SU-DHL-6 (cell line): ENCODE results near the gene IL4I1.

Experiments
- H2AFZ ChIP-seq: fragments of 200-600 bp; sonication (generic); 2 replicates; pipeline ENCODE4 v1.6.1; 2014; ENCODE audit warnings: low read depth, mild to moderate bottlenecking, moderate library complexity, mixed read lengths, antibody characterized with exemption, low read length; ENCODE audit not compliant: severe bottlenecking
- H3F3A ChIP-seq: fragments of 200-600 bp; shearing (Covaris generic); 2 replicates; pipeline ENCODE4 v1.6.0; 2016; ENCODE audit warnings: antibody characterized with exemption, mild to moderate bottlenecking; ENCODE audit not compliant: insufficient read depth
- H3K27ac ChIP-seq: fragments of 200-600 bp; sonication (generic); 2 replicates; pipeline ENCODE4 v1.5.1; 2016; ENCODE audit warnings: low read depth, mild to moderate bottlenecking, low read length, moderate library complexity, mixed read lengths
- H3K27me3 ChIP-seq: fragments of 200-600 bp; sonication (generic), shearing (Covaris generic); 2 replicates; pipeline ENCODE4 v1.6.0; 2014; ENCODE audit warnings: mild to moderate bottlenecking, low read length
- H3K36me3 ChIP-seq: fragments of 200-600 bp; sonication (generic); 2 replicates; pipeline ENCODE4 v1.6.1; 2014; ENCODE audit warnings: mild to moderate bottlenecking, low read length, mixed read lengths
- H3K4me2 ChIP-seq: fragments of 300-600, 200-600 bp; shearing (Covaris generic), sonication (generic); 2 replicates; pipeline ENCODE4 v1.6.0; 2014; ENCODE audit warnings: low read length, low read depth, mild to moderate bottlenecking; ENCODE audit not compliant: poor library complexity, severe bottlenecking
- H3K4me3 ChIP-seq: fragments of 200-600 bp; sonication (generic); 2 replicates; pipeline ENCODE4 v1.5.1; 2014; ENCODE audit warnings: antibody characterized with exemption, low read length, mild to moderate bottlenecking, mixed read lengths; ENCODE audit not compliant: insufficient read depth, poor library complexity, severe bottlenecking
- H3K79me2 ChIP-seq: fragments of 200-600 bp; sonication (generic); 2 replicates; pipeline ENCODE4 v1.6.1; 2014; ENCODE audit warnings: mild to moderate bottlenecking, low read length, moderate library complexity; ENCODE audit not compliant: insufficient read depth
- H3K9ac ChIP-seq: fragments of 200-600 bp; sonication (generic); 2 replicates; pipeline ENCODE4 v1.7.0; 2014; ENCODE audit warnings: mild to moderate bottlenecking, low read length
- H3K9me2 ChIP-seq: fragments of 200-600 bp; sonication (generic); replicated peaks from 2 replicates; pipeline ENCODE4 v1.6.1; 2014; ENCODE audit warnings: low read length; ENCODE audit not compliant: insufficient read depth
- H3K9me3 ChIP-seq: fragments of 200-600 bp; sonication (generic); 2 replicates; pipeline ENCODE4 v1.6.1; 2014; ENCODE audit warnings: low read length, mixed read lengths; ENCODE audit not compliant: insufficient read depth
- H4K20me1 ChIP-seq: fragments of 200-600 bp; sonication (generic); 2 replicates; pipeline ENCODE4 v1.6.1; 2014; ENCODE audit warnings: low read depth, mild to moderate bottlenecking, antibody characterized with exemption, low read length, moderate library complexity, mixed read lengths
- CTCF ChIP-seq: fragments of 200-600 bp; sonication (generic); IDR thresholded peaks from one replicate; pipeline ENCODE4 v1.5.1; 2017; ENCODE audit warnings: antibody characterized with exemption, mild to moderate bottlenecking, low read length, moderate library complexity; ENCODE audit not compliant: insufficient read depth, poor library complexity, severe bottlenecking
- EZH2phosphoT487 ChIP-seq: fragments of 200-600 bp; sonication (generic), shearing (Covaris generic); conservative IDR thresholded peaks from 2 replicates; pipeline ENCODE4 v1.6.1; 2018; ENCODE audit warnings: mild to moderate bottlenecking, antibody characterized with exemption, low read length, moderate library complexity, mixed read lengths

The IL4I1 gene

GRCh38 chr19:49870309-49870901, 26.3 kb downstream of the IL4I1 start:
- peak overlapping the region; percentile 68 for H3K9ac ChIP-seq
- 0 out of 2 replicates have a peak, but pooled peaks cover 4% of the 10 kb centered on the region for H3K9me3 ChIP-seq
- H4K20me1 ChIP-seq: no peaks in the 10 kb centered on the region
- H3K27me3 ChIP-seq: no peaks in the 10 kb centered on the region
- H3K27ac ChIP-seq: peak overlapping the region; percentile 63
- H3K4me3 ChIP-seq: peak overlapping the region; percentile 70
- TF ChIP-seq CTCF: no peak
- no peak for TF ChIP-seq EZH2phosphoT487
- peaks cover 16% of the 10 kb centered on the region for H3K79me2 ChIP-seq
- H3K4me2 ChIP-seq: peak overlapping the region; percentile 66
- H3K36me3 ChIP-seq: no peaks in the 10 kb centered on the region
- H3K9me2 ChIP-seq: no peaks in the 10 kb centered on the region
- peaks cover 20% of the 10 kb centered on the region; the same call in 1 of the 2 replicates for H3F3A ChIP-seq
- H2AFZ ChIP-seq: no peak overlapping the region

DNA sequence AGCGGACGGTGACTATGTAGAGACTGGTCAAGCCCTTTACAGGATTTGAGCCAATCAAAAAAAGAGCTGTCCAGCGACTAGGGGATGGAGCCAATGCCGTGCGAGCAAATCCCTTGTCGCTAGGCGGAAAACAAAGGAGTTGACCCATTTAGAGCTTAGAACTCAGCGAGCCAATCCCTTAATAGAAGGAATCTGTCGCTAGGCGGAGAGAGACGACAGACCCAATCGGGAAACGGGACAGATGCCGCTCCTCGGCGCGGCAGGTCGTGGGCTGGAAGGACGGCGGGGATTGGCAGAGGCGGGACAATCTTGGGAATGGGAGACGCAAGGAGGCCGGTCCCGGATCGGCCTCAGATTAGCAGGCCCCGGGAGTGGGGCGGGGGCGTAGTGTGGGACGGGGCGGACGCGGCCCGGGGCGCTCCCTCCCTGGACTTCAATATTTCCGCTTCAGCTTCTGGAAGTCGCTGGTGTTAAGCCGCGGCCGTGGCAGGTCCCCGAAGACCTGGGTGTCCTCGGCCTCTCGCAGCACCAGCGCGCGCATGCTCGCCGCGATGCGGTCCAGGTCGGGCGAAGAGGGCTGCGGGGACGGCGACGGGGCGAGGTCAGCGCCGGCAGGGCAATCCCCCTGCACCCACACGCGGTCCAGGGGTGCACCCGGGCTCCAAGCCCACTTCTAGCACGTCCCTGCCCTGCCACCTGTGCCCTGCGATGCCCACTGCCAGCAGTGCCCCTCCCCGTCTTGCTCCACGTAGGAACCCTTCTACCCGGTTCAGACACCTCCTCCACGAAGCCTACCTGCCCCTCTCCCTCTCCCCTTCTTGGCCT, 27.0 kb downstream of the IL4I1 start:
- no peaks in the 10 kb centered on the region for H3K9me2 ChIP-seq
- peak overlapping the region; percentile 66 for H3K4me2 ChIP-seq
- H3K27me3 ChIP-seq: no peaks in the 10 kb centered on the region
- no peak for TF ChIP-seq EZH2phosphoT487
- TF ChIP-seq CTCF: no peak
- H3F3A ChIP-seq: peaks cover 20% of the 10 kb centered on the region; the same call in 1 of the 2 replicates
- H4K20me1 ChIP-seq: no peaks in the 10 kb centered on the region
- no peaks in the 10 kb centered on the region for H3K36me3 ChIP-seq
- H3K27ac ChIP-seq: peak overlapping the region; percentile 63
- 0 out of 2 replicates have a peak, but pooled peaks cover 4% of the 10 kb centered on the region for H3K9me3 ChIP-seq
- H3K4me3 ChIP-seq: peak overlapping the region; percentile 70
- H2AFZ ChIP-seq: peak overlapping the region; percentile 65
- peak overlapping the region; percentile 68 for H3K9ac ChIP-seq
- peaks cover 22% of the 10 kb centered on the region for H3K79me2 ChIP-seq

DNA sequence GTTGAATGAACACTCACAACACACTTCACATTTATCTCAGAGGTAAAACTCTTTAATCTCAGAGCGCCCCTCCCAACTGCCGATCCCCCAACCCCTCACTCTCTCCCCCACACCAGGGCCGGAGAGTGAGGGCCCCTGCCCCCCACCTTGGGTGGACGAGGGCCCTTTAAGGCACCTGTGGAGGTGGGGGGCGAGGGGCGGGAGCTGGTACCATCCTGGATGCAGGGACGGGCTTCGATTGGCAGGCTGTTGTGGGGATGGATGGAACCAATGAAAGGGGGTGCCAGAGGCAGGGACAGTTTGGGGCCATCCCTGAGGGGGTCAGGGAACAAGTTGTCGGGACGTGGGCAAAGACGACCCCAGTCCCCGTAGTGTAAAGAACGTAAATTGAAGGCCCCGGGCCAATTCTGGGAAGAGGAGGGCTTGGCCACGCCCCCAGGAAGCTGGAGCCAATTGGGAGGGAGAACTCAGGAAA, 27.6 kb downstream of the IL4I1 start:
- H3F3A ChIP-seq: peaks cover 20% of the 10 kb centered on the region; the same call in 1 of the 2 replicates
- no peaks in the 10 kb centered on the region for H3K36me3 ChIP-seq
- H2AFZ ChIP-seq: peak overlapping the region; percentile 65
- peak overlapping the region; percentile 36 for H3K27ac ChIP-seq
- H3K4me2 ChIP-seq: peak overlapping the region; percentile 66
- TF ChIP-seq CTCF (no peak), EZH2phosphoT487 (no peak)
- peaks cover 24% of the 10 kb centered on the region for H3K79me2 ChIP-seq
- 0 out of 2 replicates have a peak, but pooled peaks cover 4% of the 10 kb centered on the region for H3K9me3 ChIP-seq
- no peaks in the 10 kb centered on the region for H3K9me2 ChIP-seq
- H3K27me3 ChIP-seq: no peaks in the 10 kb centered on the region
- peak overlapping the region; percentile 39 for H3K4me3 ChIP-seq
- H3K9ac ChIP-seq: peak overlapping the region; percentile 43
- no peaks in the 10 kb centered on the region for H4K20me1 ChIP-seq
